Brain pericyte (primary cell): Measurements from ENCODE around the gene ASB9.
"Not testable (repeated sequence)": the region's sequence is repeated elsewhere in the genome, so short reads cannot be mapped to it uniquely, and the experiment has no call there.

Source experiments
- DNase-seq: peaks from one replicate; pipeline ENCODE4 v3.0.0-alpha.2; 2012; ENCODE audit warnings: low read depth, low spot score

The ASB9 gene, protein sequence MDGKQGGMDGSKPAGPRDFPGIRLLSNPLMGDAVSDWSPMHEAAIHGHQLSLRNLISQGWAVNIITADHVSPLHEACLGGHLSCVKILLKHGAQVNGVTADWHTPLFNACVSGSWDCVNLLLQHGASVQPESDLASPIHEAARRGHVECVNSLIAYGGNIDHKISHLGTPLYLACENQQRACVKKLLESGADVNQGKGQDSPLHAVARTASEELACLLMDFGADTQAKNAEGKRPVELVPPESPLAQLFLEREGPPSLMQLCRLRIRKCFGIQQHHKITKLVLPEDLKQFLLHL

DNA sequence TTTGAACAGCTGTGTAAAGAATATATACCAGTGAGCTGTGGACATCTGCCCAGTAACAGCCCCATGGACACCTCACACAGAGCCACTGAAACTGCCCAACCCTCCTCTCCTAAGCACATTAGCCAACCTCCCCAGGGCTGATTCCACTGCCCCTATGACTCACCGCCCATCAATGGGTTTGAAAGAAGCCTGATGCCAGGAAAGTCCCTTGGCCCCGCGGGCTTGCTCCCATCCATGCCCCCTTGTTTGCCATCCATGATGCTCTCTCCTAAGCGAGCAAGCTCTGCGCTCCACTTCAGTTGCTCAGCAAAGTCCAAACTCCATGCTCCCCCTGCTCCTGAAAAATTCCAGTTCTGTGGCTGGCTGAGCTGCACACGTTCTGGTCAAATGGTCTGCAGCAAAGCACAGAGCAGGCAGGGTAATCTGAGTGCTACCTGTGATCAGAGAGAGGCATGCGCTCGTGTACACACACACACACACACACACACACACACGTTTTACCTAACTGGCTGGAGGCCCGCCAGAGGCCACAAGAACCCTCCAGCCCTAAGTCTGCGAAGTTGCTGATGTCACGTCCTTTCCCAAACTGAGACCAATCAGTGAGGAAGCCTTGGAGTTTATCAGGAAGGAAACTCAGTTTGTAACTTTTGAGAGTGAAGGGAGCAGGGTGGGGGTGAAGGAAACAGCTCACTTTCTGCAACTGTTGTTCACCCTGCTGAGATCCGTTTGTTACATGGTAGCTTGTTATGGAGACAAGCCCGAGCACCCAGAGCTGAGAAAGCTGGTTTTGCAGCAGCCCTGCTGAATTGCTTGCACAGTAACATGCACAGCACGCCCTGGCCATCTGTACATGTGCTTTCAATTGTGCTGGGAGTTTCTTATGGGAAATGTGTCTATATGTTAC, at the start of gene ASB9:
Gene ASB9, minus strand, starts transcription at position 466 of the 904 bp plus-strand sequence. Its CDS starts 209 bp downstream, at position 257.
- DNase-seq: peak; percentile 1

- no peak for DNase-seq
These were observed 49.2 kb upstream of the ASB9 start for GRCh38 chrX:15319075-15319474.

DNA sequence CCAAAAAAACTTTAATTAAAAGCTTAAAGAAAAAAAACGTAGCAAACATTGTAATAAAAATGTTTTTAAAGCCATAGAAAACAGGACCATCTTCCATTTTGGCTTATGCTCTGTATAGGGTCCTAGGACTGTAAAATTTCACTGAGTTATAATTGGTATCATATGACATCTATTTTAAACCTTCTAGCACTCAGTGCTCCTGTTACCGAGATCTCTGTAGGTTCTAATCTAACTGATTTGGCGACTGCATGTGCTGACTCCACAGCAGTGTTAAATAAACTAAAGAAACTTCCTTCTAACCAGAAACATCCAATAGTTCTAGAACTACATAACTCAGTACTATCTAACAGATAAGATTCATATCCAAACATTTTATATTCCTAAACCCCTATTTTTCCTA, 45.6 kb upstream of the ASB9 start, which contains the start of gene ASB11:
Gene ASB11, minus strand, starts transcription at position 132 of the 400 bp plus-strand sequence. Its CDS starts 35 bp downstream, at position 97.
- no peak for DNase-seq

- no peak for DNase-seq
These were observed 44.6 kb upstream of the ASB9 start for GRCh38 chrX:15314472-15314871.

DNA sequence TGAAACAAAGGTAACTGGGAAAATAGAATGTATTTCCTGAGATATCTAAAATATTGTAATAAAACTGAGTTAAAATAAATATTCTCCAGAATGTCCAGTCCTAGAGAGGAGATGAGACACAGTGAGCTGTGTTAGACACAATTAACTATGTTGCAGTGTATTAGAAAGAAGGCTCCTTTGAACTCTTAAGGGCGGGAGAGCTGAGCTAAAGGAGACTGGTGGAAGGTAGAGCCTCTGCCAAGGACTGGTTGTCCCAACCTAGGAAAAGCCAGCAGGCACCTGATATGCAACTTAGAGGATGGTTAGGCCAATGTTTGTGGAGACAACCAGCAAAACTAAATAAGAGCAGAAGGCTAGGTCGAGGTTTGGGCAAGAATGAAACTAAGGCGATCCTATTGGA, 41.2 kb upstream of the ASB9 start:
- no peak for DNase-seq

GRCh38 chrX:15310117-15310516, 40.2 kb upstream of the ASB9 start:
- no peak for DNase-seq

- DNase-seq: not testable (repeated sequence)
These were observed 36.0 kb upstream of the ASB9 start for GRCh38 chrX:15305899-15306298.

DNA sequence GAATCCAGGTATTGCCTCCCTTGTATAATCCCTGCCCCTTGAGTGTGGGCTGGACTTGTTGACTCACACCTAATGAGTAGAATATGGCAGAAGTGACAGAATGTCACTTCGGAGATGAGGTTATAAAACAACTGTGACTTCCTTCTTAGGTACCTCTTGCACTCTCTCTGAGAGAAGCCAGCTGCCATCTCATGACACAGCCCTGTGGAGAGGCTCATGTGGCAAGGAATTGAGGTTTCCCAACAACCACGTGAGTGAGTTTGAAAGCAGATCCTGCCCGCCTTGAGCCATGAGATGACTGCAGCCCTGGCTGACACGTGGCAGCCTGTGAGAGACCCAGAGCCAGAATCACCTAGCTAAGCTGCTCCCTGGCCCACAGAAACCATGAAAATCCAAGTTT, 32.0 kb upstream of the ASB9 start:
- DNase-seq: no peak

DNA sequence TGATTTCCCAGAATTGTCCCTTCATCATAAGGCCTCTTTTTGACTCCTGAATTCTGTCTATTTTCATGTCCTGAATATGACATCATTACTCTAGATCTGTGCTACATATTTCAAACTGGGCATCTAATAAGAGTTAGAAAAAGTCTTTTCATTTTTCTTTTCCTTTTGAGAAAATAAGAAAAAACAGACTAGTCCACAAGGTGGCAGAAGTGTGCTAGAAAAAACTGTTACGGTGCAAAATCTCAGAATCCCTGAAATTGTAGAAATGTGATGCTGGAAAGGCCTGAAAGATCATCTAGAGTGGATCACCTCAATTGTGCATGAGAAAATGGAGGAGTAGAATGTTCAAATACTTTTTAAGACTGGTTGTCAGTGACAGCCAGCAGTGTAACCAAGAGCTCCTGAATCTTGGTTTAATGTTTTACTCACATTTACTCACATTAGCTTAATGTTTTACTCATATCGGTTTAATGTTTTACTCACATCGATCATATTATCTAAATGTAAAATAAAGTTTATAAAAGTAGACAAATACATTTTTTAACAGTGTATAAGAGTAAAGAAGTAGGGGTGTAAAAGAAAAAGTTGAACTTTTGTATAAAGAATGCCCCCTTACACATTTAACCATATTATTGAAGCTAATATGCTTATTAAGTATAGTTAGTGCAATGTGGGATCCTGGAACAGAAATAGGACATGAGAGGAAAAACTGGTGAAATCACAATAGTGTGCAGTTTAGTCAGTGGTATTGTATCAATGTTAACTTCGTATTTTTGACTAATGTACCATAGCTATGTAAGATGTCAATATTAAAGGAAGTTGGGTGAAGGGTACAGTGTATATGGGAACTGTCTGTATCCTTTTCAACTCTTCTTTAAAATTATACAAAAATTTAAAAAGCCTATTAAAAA, 30.3 kb upstream of the ASB9 start:
- DNase-seq: no peak

DNA sequence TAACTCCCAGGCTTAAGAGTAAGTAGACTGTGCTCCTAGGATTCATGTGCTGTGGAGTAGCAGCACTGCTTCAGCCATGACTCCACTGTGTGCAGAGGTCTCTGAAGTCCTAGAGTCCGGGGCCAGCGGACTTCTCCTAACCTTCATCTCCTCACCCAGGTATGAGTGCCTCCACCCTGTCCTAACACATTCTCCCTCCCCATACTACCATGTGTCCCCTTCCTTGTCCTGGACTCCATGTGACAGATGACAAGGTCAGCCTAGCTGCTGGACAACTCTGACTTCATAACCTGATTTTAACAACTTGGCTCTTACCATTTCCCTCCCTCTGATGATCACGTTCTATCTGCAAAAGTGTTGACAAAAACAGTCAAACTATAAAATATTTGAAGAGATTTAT, 28.9 kb upstream of the ASB9 start:
- DNase-seq: no peak

DNA sequence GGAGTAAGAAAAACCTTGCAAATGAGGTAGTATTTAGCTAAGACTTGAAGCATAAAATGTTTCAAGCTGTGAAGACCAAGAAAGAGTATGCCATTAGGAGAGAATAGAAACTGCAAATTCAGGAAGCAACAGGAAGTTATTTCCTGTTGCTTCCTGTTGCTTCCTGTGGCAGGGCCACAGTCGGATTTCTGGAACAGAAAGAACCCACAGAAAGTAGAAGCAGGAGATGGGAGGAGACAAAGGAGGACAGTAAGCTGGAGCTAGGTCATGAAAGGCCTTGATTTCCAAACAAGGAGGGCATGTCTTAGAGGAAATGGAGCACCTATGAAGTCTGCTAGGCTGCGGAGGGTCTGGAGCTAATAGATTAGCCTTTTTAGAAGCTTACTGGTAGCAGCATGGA, 28.3 kb upstream of the ASB9 start:
- DNase-seq: no peak

DNA sequence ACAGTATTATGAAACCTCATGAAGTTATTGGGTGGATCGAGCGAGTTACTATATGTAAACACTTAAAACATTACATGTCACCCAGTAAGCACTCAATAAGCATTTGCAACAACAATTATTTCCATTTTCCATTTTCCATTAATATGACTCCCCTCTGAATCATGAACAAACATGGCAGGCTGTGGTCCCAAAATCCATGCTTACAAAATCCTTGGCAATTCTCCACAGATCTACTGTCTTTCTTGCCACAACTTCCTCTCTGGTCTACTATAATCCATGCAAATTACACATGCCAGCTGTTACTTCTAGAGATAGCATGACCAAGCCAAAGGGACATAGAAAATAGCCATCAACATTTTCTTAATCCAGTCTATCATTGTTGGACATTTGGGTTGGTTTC, 23.6 kb upstream of the ASB9 start:
- no peak for DNase-seq

DNA sequence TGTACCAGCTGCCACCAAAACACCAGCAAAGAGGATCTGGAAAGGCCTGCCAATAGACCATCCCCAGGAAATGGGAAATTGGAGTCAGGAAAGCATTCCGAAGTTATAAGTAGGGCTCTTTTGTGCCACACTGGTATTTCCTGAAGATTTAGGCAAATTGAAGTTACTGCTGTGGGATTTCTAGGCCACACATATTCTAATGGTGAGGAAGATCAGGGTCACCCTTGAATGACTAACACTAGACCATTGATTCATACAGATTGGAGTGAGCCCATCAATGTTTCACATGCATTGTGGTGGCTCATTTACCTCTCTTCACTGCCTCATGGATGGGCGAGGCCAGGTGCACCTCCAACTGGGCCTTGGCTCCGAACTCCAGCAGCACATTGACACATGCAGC, 23.0 kb upstream of the ASB9 start:
- no peak for DNase-seq

GRCh38 chrX:15277604-15278003, 7.7 kb upstream of the ASB9 start:
- DNase-seq: no peak

DNA sequence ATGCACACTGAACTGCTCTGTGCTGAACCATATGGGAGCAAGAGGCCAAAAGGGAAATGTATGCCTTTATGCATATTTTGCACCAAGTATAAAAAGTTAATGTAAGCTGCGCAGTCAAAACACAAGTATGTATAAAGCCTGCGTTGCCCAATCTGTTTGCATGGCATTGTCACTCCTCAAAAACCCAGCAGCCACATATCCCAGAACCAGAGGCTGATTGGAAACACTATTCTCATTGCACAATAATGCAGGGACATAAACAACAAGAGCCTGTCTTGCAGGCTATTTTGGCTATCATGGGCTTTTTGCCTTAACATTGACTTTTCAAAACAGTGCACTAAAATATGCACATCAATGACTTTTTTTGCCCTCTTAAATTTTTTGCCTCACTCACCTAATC, 5.1 kb upstream of the ASB9 start:
- DNase-seq: no peak

- not testable (repeated sequence) for DNase-seq
These were observed 3.4 kb upstream of the ASB9 start for GRCh38 chrX:15273275-15273674.

GRCh38 chrX:15271757-15272156, 1.9 kb upstream of the ASB9 start:
- DNase-seq: no peak

- no peak for DNase-seq
These were observed 763 bp downstream of the ASB9 start for GRCh38 chrX:15269120-15269519.

GRCh38 chrX:15254852-15255251, 15.0 kb downstream of the ASB9 start:
- no peak for DNase-seq

GRCh38 chrX:15245896-15246295, 24.0 kb downstream of the ASB9 start:
- no peak for DNase-seq

DNA sequence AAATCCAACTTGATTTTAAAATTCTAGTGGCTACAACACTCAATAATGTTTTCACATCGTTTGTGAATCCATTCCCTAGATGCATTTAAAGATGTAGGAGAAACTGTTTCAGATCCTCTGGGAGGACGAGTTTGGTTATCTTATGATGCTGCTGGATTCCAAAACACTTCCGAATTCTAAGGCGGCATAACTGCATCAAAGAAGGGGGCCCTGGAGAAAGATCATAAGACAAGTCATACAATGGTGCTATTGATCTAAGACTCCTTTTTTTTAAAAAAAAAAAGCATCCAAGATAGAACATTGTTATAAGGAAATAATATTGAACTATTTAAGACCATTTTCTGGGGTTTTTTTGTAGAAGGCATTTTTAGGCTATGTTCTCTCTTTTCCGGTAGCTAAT, 25.5 kb downstream of the ASB9 start:
- DNase-seq: no peak
